HEK293 (cell line): ENCODE data around the gene CALR3.

Experiments used
- CTCF ChIA-PET: fragments of 350-600 bp; formaldehyde crosslinking; extraction: SDS; loops from one replicate; lab custom pipeline; 2021; ENCODE audit warnings: antibody characterized with exemption; lab: Yijun Ruan, JAX
- POLR2A ChIA-PET: fragments of 300-600 bp; formaldehyde crosslinking; extraction: SDS; loops from one replicate; lab custom pipeline; 2020; ENCODE audit warnings: antibody characterized with exemption, inconsistent platforms; lab: Yijun Ruan, JAX
- H3K27ac ChIP-seq: fragments of 200-500 bp; sonication (Bioruptor generic); 2 replicates; pipeline ENCODE4 v1.5.1; 2014; ENCODE audit warnings: low read depth, low read length, control low read depth, inconsistent platforms; ENCODE audit errors: extremely low read depth
- H3K36me3 ChIP-seq, 2 experiments: fragments of 200-500 bp in 1 of 2; sonication (Bioruptor generic) in 1 of 2; 1 replicate in 1 of 2; 2 replicates in 1 of 2; pipeline ENCODE4 v1.5.1; 2014 to 2017; ENCODE audit warnings: inconsistent platforms in 2 of 2, low read length in 2 of 2; ENCODE audit not compliant: control insufficient read depth in 2 of 2, insufficient read depth in 1 of 2
- H3K4me1 ChIP-seq: fragments of 200-500 bp; sonication (Bioruptor generic); 2 replicates; pipeline ENCODE4 v1.5.1; 2014; ENCODE audit warnings: mild to moderate bottlenecking, low read length, inconsistent platforms; ENCODE audit not compliant: control insufficient read depth, insufficient read depth
- H3K4me3 ChIP-seq: 2 replicates; pipeline ENCODE4 v1.5.1; 2011; ENCODE audit warnings: low read depth, mild to moderate bottlenecking, control low read depth, low read length, moderate library complexity
- H3K9me3 ChIP-seq: fragments of 200-500 bp; sonication (Bioruptor generic); 2 replicates; pipeline ENCODE4 v1.5.1; 2014; ENCODE audit warnings: low read depth, low read length, inconsistent platforms; ENCODE audit not compliant: control insufficient read depth, insufficient read depth
- BCL11A ChIP-seq: fragments of 450-650 bp; formaldehyde crosslinking; IDR thresholded peaks from 2 replicates; pipeline ENCODE4 v1.5.1; 2016; ENCODE audit warnings: low read depth, missing biosample characterization, missing genetic modification characterization
- GFI1B ChIP-seq: fragments of 450-650 bp; formaldehyde crosslinking; IDR thresholded peaks from 2 replicates; pipeline ENCODE4 v1.5.1; 2016; ENCODE audit warnings: missing biosample characterization, missing genetic modification characterization
- HIC1 ChIP-seq: fragments of 450-650 bp; formaldehyde crosslinking; IDR thresholded peaks from 2 replicates; pipeline ENCODE4 v1.5.1; 2016; ENCODE audit warnings: missing biosample characterization, missing genetic modification characterization
- OVOL3 ChIP-seq: fragments of 450-650 bp; formaldehyde crosslinking; IDR thresholded peaks from 2 replicates; pipeline ENCODE4 v1.5.1; 2016; ENCODE audit warnings: missing biosample characterization, missing genetic modification characterization
- PRDM6 ChIP-seq: fragments of 450-650 bp; formaldehyde crosslinking; IDR thresholded peaks from 2 replicates; pipeline ENCODE4 v1.5.1; 2017; ENCODE audit warnings: missing biosample characterization, missing genetic modification characterization
- ZNF146 ChIP-seq: fragments of 450-650 bp; formaldehyde crosslinking; IDR thresholded peaks from 2 replicates; pipeline ENCODE4 v1.5.1; 2016; ENCODE audit warnings: missing biosample characterization, missing genetic modification characterization
- ZNF184 ChIP-seq: fragments of 450-650 bp; IDR thresholded peaks from 2 replicates; pipeline ENCODE4 v1.5.1; 2018; ENCODE audit warnings: missing biosample characterization, mild to moderate bottlenecking, missing genetic modification characterization
- ZNF473 ChIP-seq: fragments of 450-650 bp; formaldehyde crosslinking; IDR thresholded peaks from 2 replicates; pipeline ENCODE4 v1.5.1; 2017; ENCODE audit warnings: missing biosample characterization, missing genetic modification characterization
- ZNF521 ChIP-seq: fragments of 450-650 bp; formaldehyde crosslinking; IDR thresholded peaks from 2 replicates; pipeline ENCODE4 v1.5.1; 2017; ENCODE audit warnings: missing biosample characterization, mild to moderate bottlenecking, missing genetic modification characterization
- ZNF549 ChIP-seq: fragments of 450-650 bp; IDR thresholded peaks from 2 replicates; pipeline ENCODE4 v1.5.1; 2018; ENCODE audit warnings: missing biosample characterization, missing genetic modification characterization, mild to moderate bottlenecking, inconsistent platforms, moderate library complexity
- ZNF626 ChIP-seq: fragments of 450-650 bp; sonication (Bioruptor Pico); formaldehyde crosslinking; IDR thresholded peaks from 2 replicates; pipeline ENCODE4 v1.5.1; 2018; ENCODE audit warnings: missing biosample characterization, missing genetic modification characterization, inconsistent platforms
- ZNF645 ChIP-seq: fragments of 450-650 bp; formaldehyde crosslinking; IDR thresholded peaks from 2 replicates; pipeline ENCODE4; 2016; ENCODE audit warnings: missing biosample characterization, missing genetic modification characterization
- ZNF658 ChIP-seq: fragments of 450-650 bp; formaldehyde crosslinking; IDR thresholded peaks from 2 replicates; pipeline ENCODE4; 2016; ENCODE audit warnings: missing biosample characterization, missing genetic modification characterization
- ZNF747 ChIP-seq: fragments of 450-650 bp; formaldehyde crosslinking; IDR thresholded peaks from 2 replicates; pipeline ENCODE4 v1.5.1; 2016; ENCODE audit warnings: missing biosample characterization, missing genetic modification characterization
- ZSCAN30 ChIP-seq: fragments of 450-650 bp; IDR thresholded peaks from 2 replicates; pipeline ENCODE4 v1.5.1; 2018; ENCODE audit warnings: missing biosample characterization, mild to moderate bottlenecking, missing genetic modification characterization, moderate library complexity
- ZSCAN5A ChIP-seq: fragments of 450-650 bp; formaldehyde crosslinking; IDR thresholded peaks from 2 replicates; pipeline ENCODE4 v1.5.1; 2016; ENCODE audit warnings: missing biosample characterization, missing genetic modification characterization

Gene CALR3

GRCh38 chr19:16476401-16476800 is 19.6 kb downstream of the CALR3 start:
- TF ChIP-seq ZNF626 (tag by site-specific recombination): no peak
- 0 out of 2 replicates have a peak, but pooled peaks have one; percentile 10 for TF ChIP-seq PRDM6 (tag by site-specific recombination)
- TF ChIP-seq, all 188 proteins: peak for 1
- H3K4me3 ChIP-seq: no peak overlapping the region
- ChIA-PET CTCF (interaction anchor here (0.6 kb wide), 1 partner anchor 8 kb away, joined by 4 read pairs; no protein-coding TSS in a partner anchor), POLR2A (no interaction called here)
- H3K27ac ChIP-seq: no peak overlapping the region
- H3K9me3 ChIP-seq: no peaks in the 10 kb centered on the region
- H3K4me1 ChIP-seq: no peaks in the 10 kb centered on the region
- no peaks in the 10 kb centered on the region for H3K36me3 ChIP-seq

GRCh38 chr19:16473875-16474392 is 22.0 kb downstream of the CALR3 start:
- H3K36me3 ChIP-seq: no peaks in the 10 kb centered on the region
- TF ChIP-seq BCL11A (tag by site-specific recombination) (no peak), ZNF549 (tag by site-specific recombination) (no peak), ZNF521 (tag by site-specific recombination) (no peak), ZNF658 (tag by site-specific recombination) (no peak), HIC1 (tag by site-specific recombination) (no peak), ZSCAN5A (tag by site-specific recombination) (no peak), ZNF184 (tag by site-specific recombination) (no peak), ZNF146 (tag by site-specific recombination) (no peak), ZNF747 (tag by site-specific recombination) (no peak)
- H3K27ac ChIP-seq: no peak overlapping the region
- POLR2A ChIA-PET: no interaction called here
- no peaks in the 10 kb centered on the region for H3K9me3 ChIP-seq
- no peaks in the 10 kb centered on the region for H3K4me1 ChIP-seq
- CTCF ChIA-PET: no interaction called here
- no peak overlapping the region for H3K4me3 ChIP-seq

GRCh38 chr19:16472992-16473391 is 23.0 kb downstream of the CALR3 start:
- POLR2A ChIA-PET: no interaction called here
- CTCF ChIA-PET: no interaction called here
- TF ChIP-seq OVOL3 (tag by site-specific recombination) (no peak), ZSCAN30 (tag by site-specific recombination) (no peak), ZNF645 (tag by site-specific recombination) (no peak), GFI1B (no peak), ZNF473 (tag by site-specific recombination) (no peak)
- TF ChIP-seq, all 188 proteins: peak for 0
- Histone ChIP-seq H3K4me1 (no peaks in the 10 kb centered on the region), H3K9me3 (no peaks in the 10 kb centered on the region), H3K4me3 (no peak overlapping the region), H3K27ac (no peak overlapping the region), H3K36me3 (no peaks in the 10 kb centered on the region)
